Lung microvascular endothelial cell (primary cell): Measurements from ENCODE around the gene TRIM40. TPM values are rescaled to one million over a fixed set of nuclear protein-coding genes. Genes with fewer than 3 reads are reported as not detected.

ENCODE experiments used
- DNase-seq, 2 donors: peaks; one replicate each; pipeline versions ENCODE4 v3.0.0 to v3.0.0-alpha.2; 2010; ENCODE audit warnings: low read depth in 2 of 2
- total RNA-seq: library from RNA; depleted of rRNA; stranded (reverse); fragments of >200 nt; gene quantifications from 2 replicates; pipeline ENCODE4 v1.2.1, GENCODE V29; 2014

TRIM40 gene
- total RNA-seq, 1 donor from 2014 or later = not detected

GRCh38 chr6:30147096-30147495 lies 11.2 kb downstream of the TRIM40 start:
- DNase-seq = no peak

GRCh38 chr6:30149234-30149633 lies 13.3 kb downstream of the TRIM40 start:
- peak in 1 of 2 donors; percentile 22 for DNase-seq

DNA sequence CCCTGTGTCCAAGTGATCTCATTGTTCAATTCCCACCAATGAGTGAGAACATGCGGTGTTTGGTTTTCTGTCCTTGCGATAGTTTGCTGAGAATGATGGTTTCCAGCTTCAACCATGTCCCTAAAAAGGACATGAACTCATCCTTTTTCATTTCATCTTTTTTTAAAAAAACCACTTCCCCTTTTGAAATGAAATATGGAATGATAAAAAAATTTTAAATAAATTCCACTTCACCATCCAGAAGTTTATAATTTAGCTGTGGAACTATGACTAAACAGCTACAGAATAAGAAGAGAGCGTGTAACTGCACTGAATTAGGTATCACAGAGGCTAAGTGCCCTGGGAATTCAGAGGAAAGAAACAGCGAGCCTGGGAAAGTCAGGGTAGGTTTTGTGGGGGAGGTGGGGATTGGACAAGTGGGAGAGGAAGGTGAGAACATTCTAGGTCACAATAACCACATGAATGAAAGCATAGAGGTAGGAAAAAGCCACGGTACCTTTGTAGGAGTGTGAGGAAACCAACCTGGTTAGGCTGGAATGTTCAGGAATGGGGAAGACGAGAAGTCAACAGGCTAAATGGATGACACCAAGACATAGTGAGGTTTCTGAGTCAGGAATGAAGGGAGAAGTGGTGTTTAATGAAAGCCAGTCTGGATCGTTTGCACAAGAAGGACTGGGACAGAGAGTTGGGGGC lies 14.1 kb downstream of the TRIM40 start:
- no peak for DNase-seq

GRCh38 chr6:30150671-30151395 lies 14.9 kb downstream of the TRIM40 start:
- DNase-seq = no peak

GRCh38 chr6:30151580-30151979 lies 15.6 kb downstream of the TRIM40 start:
- no peak for DNase-seq

DNA sequence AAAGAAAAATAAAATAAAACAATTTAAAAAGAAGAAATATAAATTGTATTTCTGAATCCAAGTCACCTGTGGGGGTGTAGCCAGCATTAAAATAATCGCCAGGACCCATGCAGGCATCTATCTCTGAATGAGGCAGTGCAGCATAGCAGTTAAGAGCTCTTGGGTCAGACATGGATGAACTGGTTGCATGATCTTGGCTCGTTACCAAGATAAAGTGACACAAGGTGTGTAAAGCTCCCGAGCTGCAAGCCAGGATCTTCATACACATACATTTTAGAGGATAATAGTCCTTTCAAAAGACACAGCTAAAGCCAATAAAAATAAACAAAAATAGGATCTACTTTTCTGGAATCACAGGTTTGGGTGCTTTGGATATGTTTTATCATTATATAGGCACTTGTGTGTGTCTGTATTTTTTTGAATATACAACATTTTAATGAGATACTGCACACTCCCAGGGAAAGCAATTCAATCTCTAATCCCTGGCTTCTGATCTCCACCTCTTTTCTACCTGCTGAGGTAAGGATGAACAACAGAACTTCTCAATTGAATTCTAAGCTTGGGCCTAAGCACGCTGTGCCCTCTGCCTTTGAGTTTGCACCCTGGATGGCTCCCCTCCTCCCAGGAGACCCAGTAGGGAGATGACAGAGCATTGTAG lies 16.2 kb downstream of the TRIM40 start:
- DNase-seq = peak in 1 of 2 donors; percentile 20

GRCh38 chr6:30152910-30153610 lies 17.1 kb downstream of the TRIM40 start:
- no peak for DNase-seq

DNA sequence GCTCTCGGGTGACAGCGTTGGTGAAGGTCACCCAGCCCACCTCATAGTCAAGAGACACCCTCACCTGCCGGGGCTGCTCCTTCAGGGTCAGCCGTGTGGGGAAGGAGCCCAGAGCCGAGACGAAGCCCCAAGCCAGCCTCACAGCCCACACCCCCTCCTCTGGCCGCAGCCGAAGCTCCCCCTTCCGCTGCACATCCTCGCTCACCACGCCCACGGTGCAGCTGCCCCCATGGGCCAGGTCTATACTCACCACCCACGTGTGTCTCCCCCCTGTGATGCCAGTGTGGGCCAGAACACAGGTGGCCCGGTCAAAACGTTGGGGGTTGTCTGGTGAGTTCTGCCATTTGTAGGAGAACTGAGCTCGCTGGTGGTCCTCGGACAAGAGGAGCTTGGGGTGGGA lies 18.1 kb downstream of the TRIM40 start:
- DNase-seq = no peak

- peak; percentile 59 to 64 for DNase-seq
These were observed 19.0 kb downstream of the TRIM40 start for GRCh38 chr6:30154709-30155519.

DNA sequence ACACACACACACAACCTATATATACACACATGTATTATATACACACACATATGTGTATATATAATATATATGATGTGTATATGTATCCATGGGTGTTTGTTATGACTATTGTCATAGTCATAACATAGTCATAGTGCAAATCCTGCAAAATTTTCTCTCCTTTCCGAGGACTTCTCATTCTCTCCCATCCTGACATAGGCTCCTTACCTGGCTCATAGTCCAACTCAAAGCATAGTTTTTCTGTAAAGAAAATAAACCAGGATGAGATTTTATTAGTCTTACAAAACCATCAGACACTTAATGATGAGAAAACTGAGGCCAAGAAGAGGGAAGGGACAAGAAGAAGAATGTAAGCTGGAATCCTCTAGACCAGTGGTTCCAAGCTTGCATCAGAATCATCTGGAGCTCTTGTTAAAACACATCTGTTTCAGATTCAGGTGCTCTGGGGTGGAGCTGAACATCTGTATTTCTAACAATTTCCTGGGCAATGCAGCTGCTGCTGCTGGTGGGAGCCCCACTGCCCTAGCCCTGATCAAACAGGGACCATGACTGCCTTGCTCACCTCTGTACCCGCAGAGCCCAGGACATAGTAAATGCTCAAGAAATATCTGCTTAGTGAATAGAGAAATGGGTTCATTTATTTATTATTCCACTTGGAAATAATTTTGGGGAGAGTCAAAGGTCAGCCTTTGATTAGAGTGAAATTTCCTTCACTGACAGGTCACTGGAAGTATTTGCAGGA lies 19.8 kb downstream of the TRIM40 start:
- DNase-seq = no peak

DNA sequence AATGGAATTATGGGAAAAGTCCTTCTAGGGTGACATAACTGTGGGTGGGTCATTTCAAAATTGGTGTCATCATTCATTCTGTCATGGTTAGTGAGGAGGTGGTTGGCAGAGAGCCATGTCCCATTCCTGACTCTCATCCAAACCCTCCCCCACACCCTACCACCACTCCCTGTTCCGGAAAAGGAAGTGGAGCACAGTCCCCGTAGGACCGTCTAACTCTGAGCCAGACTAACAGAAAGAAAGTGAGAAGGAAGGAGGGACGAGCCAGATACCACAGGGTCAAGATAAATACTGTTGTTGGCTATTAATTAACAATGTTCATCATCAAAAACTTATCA lies 20.3 kb downstream of the TRIM40 start:
- DNase-seq = peak; percentile 74 to 90

- no peak for DNase-seq
These were observed 20.8 kb downstream of the TRIM40 start for GRCh38 chr6:30156774-30157173.

- no peak for DNase-seq
These were observed 21.6 kb downstream of the TRIM40 start for GRCh38 chr6:30157581-30157980.

DNA sequence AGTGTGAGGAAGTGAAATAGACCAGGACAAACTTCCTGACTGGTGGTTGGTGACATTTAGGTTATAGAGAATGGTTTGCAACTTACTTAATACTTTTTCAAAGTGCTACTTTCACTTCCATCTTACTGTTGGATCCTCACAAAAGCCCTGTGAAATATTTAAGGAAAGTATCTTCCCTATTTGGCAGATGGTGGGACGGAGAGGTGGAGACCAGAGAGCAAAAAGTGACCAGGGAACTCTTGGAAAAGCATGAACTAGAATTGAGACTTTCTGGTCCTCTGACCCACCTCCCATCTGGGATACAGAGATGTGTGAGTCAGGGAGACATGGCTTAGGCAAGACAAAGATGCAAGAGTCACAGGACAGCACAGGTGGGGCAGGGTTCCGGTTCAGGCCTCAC lies 22.1 kb downstream of the TRIM40 start:
- DNase-seq = no peak

GRCh38 chr6:30158475-30159040 lies 22.6 kb downstream of the TRIM40 start:
- DNase-seq = no peak

DNA sequence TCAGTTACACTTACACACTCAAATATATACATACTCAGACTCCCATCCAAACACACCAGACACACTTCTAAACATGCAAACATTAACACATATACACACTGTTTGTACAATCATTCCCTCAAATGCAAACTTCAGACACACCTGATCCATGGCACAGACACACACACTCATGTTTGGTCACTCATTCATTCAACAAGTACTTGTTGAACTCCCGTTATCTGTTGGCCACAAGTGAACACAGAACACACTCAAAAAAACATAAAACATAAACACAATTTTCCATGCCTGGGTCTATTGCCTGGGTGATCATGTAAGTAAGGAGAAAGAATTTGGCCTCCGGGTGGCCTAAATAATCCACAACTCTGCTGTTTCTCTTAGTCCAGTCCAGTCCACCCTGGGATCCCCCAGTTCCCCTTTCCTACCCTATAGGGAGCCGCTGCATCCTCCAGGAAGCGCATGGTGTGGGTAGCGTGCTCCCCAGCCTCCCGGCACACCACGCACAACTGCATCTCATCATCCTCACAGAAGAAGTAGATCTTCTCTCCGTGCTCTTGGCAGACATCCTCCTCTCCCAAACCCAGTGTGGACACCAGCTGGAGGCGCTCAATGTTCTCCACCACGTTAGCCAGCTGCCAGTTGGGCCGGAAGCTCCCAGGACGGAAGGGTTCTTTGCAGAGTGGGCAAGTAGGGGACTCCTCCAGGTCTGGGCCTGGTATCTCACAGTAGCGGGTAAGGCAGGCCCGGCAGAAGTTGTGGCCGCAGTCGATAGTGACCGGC lies 24.3 kb downstream of the TRIM40 start:
- DNase-seq = no peak

- no peak for DNase-seq
These were observed 25.0 kb downstream of the TRIM40 start, which contains the start of gene TRIM10 for GRCh38 chr6:30160785-30161531. Gene TRIM10 (minus strand): TSS chr6:30161211. CDS start chr6:30160858, 353 bp downstream.

- no peak for DNase-seq
These were observed 26.5 kb downstream of the TRIM40 start for GRCh38 chr6:30162265-30163089.
